GF-D8 (cell line): ENCODE measurements around the gene TM6SF1.
"Not testable (repeated sequence)": the region's sequence is repeated elsewhere in the genome, so short reads cannot be mapped to it uniquely, and the experiment has no call there.

ENCODE experiments used
- DNase-seq: peaks from one replicate; lab custom pipeline; 2025; lab: John Stamatoyannopoulos, UW

The TM6SF1 gene

GRCh38 chr15:83088876-83089275 is 18.6 kb upstream of the TM6SF1 start:
- DNase-seq, result no peak

GRCh38 chr15:83090465-83090864 is 17.0 kb upstream of the TM6SF1 start:
- DNase-seq, result no peak

- not testable (repeated sequence) for DNase-seq
These were observed 15.5 kb upstream of the TM6SF1 start for GRCh38 chr15:83091965-83092308.

- peak; percentile 88 for DNase-seq
These were observed 15.0 kb upstream of the TM6SF1 start for GRCh38 chr15:83092309-83092976.

GRCh38 chr15:83094583-83094982 is 12.9 kb upstream of the TM6SF1 start:
- no peak for DNase-seq

GRCh38 chr15:83098079-83098478 is 9.4 kb upstream of the TM6SF1 start:
- DNase-seq, result no peak

GRCh38 chr15:83099290-83099689 is 8.2 kb upstream of the TM6SF1 start:
- no peak for DNase-seq

GRCh38 chr15:83100097-83100646 is 7.3 kb upstream of the TM6SF1 start:
- no peak for DNase-seq

- no peak for DNase-seq
These were observed 5.1 kb upstream of the TM6SF1 start for GRCh38 chr15:83102346-83102745.

- DNase-seq, result no peak
These were observed 3.3 kb upstream of the TM6SF1 start for GRCh38 chr15:83104141-83104540.

- no peak for DNase-seq
These were observed 2.0 kb upstream of the TM6SF1 start for GRCh38 chr15:83105440-83105839.

- no peak for DNase-seq
These were observed 366 bp downstream of the TM6SF1 start for GRCh38 chr15:83107841-83108181.

GRCh38 chr15:83108266-83109219 is 1.1 kb downstream of the TM6SF1 start:
- peak; percentile 98 for DNase-seq

- no peak for DNase-seq
These were observed 2.1 kb downstream of the TM6SF1 start for GRCh38 chr15:83109532-83109931.

- no peak for DNase-seq
These were observed 2.9 kb downstream of the TM6SF1 start for GRCh38 chr15:83110381-83110780.

- no peak for DNase-seq
These were observed 3.7 kb downstream of the TM6SF1 start for GRCh38 chr15:83111149-83111548.

- no peak for DNase-seq
These were observed 4.9 kb downstream of the TM6SF1 start for GRCh38 chr15:83112233-83112955.

GRCh38 chr15:83112956-83113299 is 5.5 kb downstream of the TM6SF1 start:
- DNase-seq, result no peak

GRCh38 chr15:83113881-83114674 is 6.6 kb downstream of the TM6SF1 start:
- no peak for DNase-seq

GRCh38 chr15:83114856-83115255 is 7.4 kb downstream of the TM6SF1 start:
- DNase-seq, result no peak

- no peak for DNase-seq
These were observed 8.0 kb downstream of the TM6SF1 start for GRCh38 chr15:83115410-83115809.
